Kidney capillary endothelial cell (primary cell): Measurements from ENCODE around the gene PLEK.
"Not testable (repeated sequence)": the region's sequence is repeated elsewhere in the genome, so short reads cannot be mapped to it uniquely, and the experiment has no call there.

Source experiments
- DNase-seq: peaks from one replicate; pipeline ENCODE4 v3.0.0-alpha.2; 2018; ENCODE audit warnings: low spot score

Gene PLEK

DNA sequence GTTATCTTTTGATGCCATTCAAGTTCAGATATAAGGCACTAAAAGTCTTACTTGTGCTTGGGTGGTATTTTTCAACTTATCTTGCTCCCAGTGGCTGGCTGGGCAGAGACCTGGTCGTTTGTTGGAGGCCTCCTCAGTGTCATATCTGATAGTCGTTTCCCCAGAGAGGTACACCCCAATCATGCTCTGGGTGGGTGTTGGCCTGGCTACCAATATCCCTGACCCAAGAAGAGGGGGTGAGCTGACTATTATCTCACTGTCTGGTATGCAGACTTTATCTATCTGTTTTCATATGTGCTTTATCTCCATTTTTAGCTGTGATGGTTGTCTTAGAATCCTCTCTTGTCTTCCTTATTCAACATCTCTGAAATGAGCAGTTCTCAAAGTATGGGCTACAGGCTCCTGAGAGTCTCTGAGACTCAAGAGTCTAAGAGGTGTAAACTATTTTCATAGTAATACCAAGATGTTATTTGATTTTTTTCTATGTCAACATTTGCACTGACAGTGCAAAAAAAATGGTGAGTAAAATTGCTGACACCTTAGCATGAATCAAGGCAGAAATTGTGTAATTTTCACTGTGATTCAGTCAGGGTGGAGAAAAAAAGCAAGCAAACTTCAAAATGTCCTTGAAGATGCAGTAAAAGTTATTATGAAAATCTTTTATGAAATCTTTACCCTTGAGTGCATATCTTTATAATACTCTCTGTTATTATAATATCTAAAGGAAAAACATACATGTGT, 12.3 kb upstream of the PLEK start:
- DNase-seq, result no peak

DNA sequence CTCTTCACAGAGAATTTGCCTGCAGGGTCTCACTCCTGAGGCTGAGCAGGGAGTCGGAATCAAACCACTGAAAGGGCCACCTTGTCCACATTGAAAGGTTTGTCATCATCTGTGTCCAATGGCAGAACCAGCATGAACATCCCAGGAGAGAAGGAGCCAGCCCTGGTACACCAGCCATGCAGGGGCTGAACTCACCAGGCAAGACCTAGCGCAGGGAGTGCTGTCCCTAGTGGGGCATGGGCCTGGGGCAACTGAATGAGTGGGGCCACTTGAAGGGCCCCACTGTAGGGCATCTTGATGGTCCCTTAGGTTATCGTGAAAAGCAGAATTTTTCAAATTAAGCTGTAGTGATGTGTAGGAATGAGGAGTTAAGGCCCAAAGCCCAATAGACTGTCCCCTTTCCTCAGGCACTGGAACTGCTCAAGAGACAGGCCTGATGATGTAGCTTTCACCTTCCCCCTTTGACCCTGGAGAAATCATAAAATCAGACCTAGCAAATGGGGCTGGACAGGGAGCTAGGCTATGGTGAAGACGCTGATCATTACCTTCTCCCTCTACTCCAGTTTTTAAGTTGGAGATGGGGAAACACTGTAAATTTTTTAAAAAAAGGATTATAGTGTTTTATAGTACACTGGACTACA, 8.4 kb upstream of the PLEK start:
- no peak for DNase-seq

DNA sequence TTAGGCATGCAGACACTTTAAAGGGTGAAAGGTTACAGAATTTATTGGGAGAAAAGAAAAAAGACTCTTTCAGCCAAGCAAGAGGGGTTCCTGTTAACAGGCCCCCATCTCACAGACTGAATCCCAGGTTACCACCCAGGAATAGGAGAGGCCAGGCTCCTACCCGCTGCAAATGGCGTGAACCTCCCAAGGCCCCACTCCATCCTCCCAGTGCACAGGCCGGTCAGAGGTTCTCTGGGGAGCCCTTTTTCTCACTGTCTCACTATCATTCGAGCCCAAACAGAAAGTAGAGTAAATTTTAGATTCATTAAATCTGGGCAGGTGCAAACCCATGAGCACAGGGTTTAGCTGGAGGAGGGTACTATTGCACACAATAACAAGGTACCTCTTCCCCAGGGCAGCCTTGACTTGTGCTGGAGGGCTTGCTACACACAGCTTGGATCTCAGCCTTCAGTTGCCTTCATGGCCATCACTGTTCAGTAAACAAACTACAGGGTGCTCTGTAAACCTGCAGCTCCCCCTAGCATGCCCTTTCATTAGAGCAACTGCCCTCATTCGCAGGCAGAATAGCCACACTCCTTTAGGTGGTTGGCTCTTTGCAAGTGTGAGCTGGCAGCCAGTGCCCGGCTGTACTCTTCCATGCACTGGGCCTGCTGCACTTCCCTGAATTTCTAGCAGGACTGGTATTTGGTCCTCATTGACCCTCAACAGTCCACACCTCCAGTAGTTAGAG, 7.3 kb upstream of the PLEK start:
- DNase-seq, result peak; percentile 44

DNA sequence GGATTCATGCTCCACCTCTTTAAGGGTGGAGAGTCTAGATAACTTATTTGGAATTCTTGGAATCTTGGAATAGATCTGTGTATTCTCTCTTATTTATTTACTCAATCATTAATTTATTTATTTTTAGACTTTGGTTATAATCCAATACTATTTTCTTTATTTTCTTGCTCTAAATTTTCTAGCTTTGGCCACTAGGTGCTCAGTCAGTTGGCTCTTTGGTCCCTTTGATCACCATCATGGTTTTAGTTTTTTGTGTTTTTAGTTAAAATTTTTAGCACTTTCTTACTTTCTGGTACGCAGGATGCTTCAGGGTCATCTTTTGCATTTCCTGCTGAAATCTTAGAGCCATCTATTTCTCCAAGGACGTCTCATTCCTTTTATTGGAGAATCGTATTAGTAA, 5.2 kb upstream of the PLEK start:
- no peak for DNase-seq

DNA sequence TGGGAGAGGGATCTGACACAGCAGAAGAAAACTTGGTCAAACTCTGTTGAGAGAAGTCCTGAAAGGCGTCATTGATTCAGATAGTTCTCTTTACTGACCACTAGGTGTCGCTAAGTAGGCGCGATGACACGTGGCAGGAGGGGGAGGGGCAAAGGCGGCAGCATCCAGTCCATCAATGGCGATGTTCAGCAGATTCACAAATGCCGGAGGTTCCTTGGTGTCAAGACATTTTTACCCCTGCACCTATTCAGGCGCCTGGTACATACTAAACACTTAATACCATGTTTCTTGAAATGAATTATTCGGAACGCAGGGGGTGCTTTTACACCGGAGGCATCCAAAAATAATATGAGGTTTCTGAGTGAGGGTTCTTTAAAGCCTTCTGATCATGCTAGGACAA, 3.0 kb upstream of the PLEK start:
- DNase-seq, result peak; percentile 69

DNA sequence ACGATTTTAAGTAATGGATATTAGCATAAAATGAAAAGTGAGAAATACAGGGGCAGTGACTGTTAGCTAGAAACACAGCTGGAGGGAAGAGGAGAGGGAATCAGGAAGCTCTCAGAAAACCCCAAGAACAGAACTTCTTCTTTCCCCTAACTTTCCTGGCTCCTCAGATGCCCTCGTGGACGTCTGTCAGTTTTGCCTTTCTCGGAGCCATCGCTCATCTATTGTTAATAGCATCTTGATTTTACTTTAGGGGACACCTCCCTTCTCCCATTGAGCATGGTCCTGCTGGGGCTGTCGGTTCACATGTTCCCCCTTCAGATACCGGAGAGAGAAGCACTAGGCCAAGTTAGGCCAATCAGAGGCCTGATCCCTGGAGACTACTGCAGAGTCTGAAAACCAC, 2.3 kb upstream of the PLEK start:
- DNase-seq, result no peak

DNA sequence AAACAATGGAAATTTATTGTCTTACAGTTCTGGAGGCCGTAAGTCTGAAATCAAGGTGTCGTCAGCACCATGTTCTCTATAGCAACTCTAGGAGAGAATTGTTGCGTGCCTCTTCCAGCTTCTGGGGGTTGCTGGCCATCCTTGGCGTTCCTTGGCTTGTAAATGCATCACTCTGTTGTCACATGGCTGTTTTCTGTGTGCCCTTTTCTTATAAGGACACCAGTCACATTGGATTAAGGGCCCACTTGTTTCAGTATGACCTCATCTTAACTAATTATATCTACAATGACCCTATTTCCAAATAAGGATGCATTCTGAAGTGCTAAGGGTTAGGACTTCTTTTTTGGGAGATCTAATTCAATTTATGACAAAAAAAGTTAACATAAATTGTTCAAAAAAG, 1.4 kb upstream of the PLEK start:
- DNase-seq, result no peak

DNA sequence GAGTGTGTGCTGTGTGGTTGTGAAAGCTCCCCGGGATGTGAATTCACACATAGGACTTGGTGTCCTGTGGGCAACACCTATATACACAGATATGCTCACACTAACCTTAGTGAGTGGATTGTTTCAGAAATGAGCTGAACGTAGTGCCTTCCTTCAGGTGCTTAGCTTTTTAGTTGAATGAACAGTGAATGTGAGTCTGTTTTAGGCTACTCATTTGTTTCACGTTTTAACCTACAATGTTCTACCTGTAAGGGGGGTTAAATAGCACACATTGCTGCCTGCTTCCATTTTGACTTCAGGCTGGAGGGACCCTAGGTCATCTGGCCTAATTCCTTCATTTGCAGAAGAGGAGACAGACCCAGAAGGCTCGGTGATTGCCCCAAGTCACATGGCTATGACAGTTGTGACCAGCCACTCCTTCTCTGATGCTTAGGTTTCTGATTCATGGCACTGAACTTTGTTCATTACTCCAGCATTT, 1.0 kb downstream of the PLEK start:
- DNase-seq, result no peak

DNA sequence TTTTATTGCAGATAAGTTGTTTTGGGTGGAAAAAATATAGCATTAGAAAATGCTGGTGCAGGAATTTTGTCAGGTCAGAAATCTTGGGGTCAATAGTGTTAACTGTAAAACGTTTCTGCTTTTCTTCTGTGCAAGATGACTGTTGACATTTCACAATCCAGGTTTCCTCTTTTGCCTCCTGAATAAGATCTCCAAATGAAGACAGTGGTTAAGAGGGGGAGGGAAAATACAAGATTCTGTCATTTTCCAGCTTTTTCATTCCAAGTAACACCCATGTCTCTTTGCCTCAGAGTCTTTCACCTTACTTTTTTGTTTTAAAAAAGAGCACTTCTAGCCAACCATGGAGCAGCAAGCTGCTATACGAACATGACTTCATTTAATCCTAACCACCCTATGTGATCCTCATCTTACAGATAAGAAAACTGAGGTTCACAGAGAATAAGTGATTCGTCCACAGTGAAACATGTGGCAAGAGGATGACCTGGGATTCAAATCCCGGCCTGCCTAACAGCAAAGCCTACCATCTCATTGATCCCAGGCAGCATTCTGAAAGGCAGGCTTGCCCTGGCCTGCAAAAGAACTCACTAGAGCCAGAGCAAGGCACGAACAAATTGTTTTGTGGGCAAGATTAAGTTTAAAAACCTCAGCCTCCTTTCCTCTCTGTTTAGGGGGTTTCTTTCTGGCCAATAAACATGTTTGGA, 3.0 kb downstream of the PLEK start:
- DNase-seq, result no peak

DNA sequence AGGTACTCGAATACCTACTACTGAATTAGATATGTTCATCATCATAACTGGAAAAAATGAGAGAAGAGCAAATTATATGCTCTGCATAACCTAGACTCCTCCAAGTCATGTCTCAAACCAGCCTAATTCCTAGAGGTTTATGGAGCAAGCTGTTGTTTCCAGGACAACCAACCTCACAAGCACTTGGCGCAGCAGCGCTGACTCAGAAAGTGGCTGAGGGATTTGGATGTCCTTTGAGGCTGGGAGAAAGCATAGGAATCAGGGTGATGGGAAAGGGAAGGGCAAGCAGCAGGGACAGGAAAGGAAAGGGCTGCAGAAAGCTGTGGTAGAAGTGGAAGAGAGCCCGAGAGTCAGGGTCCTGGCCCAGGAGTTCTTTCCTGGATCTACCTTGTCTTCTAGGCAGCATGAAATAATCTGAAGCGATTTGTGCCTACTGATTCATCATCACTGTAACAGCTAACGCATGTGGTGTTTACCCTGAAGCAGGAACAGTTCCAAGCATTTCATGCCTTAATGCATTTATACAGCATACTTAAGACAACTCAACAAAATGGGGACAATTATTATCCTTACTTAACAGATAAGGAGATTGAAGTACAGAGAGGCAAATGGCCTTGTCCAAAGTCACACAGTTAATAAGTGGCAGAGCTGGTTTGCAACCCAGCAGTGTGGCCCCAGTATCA, 3.7 kb downstream of the PLEK start:
- DNase-seq, result no peak

DNA sequence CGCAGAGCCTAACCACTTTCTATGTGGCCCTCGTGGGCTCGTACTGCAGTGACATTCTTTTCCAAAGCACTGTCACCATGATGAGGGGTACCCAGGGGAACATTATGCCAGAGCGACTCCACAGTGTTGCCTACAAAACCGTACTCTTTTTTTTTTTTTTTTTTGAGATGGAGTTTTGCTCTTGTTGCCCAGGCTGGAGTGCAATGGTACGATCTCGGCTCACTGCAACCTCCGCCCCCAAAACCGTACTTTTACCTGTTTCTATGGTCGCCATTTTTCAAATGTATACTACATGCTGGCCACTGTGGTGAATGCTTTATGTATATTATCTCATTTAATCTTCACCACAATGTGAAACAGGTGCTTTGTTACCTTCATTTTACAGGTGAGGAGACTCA, 4.3 kb downstream of the PLEK start:
- no peak for DNase-seq

DNA sequence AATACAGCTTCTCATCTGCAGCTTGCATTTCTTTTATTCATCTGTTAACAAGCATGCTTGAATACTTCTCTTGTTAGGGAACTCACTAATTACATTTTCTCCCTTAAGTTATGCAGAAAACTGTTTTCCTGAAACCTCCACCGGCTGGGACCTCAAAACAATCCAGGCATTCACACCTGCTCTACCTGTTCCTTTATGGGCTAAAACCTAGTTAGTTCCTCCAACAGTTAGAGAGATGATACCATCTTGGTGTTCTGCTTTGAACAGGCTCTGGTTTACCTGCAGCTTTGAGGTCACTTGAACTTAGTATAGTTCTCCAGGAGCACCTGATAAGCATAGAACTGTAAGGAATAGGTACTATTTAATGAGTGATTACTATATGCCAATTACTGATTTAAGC, 6.1 kb downstream of the PLEK start:
- no peak for DNase-seq

DNA sequence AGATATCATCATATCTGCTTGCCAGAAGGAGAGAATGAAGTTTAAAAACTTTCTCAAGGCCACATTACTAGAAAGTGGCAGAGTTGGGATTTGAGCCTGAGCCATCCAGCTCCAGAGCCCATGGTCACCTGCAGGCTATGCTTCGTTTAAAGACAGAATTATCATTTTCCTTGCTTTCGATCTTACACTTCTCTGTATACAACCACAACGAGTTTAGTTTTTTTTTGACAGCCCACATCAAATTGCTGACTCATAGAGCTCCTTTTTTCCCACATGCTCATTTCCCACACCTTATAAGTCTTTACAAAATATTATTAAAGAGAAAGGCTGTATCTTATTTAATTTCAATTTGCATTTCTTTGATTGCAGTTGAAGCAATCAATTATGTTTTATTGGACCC, 6.5 kb downstream of the PLEK start:
- no peak for DNase-seq

DNA sequence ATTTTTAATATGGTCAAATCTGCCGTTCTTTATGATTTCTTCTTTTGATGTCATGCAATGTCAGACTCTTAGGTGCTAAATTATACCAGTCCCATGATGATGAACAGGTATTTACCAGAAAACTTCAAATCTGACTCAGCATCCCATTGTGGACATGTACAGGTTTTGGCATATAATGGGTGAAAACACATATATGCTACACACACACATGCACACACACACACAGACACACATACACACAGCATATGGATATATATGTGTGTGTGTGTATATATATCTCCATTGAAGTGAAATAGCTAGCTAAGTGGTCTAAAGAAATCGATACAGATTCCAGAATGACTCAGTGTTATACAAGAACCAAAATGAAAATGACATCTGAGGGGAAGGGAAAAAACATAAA, 7.4 kb downstream of the PLEK start:
- no peak for DNase-seq

DNA sequence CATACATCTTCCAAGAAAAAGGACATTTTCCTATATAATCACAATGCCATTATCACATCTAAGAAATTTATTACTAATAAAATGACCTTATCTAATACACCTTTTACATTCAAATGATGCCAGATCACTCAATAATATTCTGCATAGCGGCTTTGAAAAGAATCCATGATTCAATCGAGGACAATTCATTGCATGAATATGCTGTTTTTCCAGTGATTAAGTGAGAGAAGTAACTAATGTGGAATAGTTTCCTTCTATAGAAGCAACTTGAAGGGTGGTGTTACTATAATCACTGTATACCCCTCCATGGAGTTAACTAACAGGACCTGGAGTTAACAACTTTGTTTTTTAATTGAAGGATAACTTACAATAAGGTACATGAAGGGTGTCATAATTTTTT, 9.1 kb downstream of the PLEK start:
- no peak for DNase-seq

DNA sequence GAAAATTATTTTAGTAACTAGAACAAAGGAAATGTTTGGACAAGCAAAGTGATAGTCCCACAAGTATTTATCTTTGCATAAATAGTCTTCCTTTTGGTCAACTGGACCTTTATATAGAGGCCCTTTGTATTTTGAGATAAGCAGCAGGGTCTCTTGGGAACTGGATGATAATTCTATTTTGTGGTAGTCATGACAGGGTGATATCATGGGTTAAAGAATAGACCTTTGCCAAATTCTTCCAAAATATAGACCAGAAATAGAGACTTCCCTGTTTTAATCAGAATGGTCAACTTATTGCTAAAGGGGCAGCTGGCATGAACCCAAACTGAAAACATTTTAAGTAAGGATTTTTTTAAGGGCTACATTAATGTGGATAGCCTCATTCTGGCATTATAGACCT, 10.5 kb downstream of the PLEK start:
- DNase-seq, result no peak

DNA sequence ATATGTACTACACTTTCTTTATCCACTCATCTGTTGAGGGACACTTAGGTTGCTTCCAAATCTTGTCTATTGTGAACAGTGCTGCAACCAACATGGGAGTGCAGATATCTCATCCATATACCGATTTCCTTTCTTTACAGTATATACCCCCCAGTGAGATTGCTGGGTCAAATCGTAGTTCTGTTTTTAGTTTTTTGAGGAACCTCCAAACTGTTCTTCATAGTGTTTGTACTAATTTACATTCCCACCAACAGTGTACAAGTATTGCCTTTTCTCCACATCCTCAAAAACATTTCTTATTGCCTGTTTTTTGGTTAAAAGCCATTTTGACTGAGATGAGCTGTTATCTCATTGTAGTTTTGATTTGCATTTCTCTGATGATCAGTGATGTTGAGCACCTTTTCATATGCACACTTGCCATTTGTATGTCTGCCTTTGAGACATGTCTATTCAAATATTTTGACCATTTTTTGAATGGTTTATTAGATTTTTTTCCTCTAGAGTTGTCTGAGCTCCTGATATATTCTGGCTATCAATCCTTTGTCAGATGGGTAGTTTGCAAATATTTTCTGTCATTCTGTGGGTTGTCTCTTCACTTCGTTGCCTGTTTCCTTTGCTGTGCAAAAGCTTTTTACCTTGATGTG, 12.2 kb downstream of the PLEK start:
- no peak for DNase-seq

DNA sequence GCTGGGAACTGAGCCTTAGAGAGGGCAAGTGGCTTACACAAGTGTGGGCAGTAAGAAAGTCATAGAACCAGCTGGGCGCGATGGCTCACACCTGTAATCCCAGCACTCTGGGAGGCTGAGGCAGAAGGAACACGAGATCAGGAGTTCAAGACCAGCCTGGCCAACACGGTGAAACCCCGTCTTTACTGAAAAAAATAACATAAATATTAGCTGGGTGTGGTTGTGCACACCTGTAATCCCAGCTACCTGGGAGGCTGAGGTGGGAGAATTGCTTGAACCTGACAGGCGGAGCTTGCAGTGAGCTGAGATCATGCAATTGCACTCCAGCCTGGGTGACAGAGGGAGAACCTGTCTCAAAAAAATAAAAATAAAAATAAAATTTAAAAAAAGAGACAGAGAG, 13.7 kb downstream of the PLEK start:
- not testable (repeated sequence) for DNase-seq

DNA sequence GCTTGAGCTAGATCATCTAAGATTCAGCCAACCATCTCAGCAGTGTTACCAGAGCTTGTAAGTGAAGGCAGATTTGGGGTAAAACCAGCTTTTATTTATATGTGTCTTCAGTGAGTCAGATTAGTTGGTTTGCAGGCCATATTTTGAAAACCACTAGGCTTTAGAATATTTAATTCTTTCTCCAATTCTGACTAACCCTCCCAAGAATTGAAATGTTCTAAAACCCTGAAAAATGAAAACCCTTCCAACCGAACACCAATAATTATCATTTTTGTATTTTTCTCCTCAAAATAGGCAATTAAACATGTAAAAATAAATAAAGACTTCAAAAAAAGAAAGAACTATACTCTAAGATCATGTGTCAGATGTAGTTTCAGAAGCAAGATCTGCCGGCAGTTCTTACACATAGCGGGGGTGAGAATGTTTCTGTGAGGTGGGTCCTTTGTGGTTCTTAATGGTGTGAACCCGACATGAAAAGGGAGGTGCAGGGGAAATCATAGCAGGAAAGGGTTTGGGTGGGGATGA, 14.2 kb downstream of the PLEK start:
- DNase-seq, result no peak

DNA sequence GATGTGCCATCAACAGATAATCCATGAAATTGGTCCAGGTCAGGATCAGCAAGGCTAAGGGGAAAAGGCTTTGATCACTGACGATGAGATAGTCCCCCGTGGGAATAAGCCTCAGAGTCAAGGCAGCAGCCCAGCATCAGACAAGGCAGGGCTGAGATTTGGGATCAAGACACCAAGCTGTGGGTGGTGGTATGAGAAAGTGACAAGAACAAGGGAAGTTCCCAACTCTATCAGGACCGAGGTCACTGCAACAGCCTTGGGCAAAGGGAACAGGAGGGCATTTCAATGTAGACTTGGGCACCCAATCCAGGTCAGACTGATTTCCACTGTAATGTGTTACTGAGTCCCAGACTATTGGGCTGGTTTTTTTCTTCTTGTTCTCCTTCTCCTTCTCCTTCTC, 18.7 kb downstream of the PLEK start:
- no peak for DNase-seq

DNA sequence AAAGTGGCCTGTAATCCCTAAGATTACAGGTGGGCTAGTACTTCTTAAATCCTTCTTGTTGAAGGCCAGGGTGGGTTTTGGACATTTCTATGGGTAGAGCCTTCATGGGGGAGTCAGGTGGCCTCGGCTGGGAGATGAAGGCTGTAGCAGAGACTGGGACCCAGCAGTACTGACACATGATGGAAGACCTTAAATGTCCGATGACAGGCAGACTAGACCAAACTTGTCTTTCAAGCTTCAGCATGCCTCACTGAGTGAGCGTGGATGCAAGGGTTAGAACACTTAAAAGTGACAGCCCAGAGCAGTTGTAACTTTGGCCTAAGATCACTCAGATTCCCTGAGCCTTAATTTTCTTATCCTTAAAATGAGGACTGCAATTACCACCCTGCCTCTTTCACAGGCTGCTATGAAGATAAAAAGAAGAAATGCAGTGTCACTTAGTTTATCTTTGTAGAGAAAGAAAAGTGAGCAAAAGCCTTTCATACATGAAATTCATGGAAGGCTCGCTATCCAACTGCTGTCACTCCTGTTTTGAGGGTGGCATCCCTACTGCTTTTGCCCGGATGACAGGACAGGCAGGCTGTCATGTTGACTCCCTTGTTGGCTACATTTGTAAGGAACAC, 19.5 kb downstream of the PLEK start:
- DNase-seq, result no peak
